Bronchial epithelial cell (primary cell): Measurements from ENCODE around the gene TNFSF4. TPM values are rescaled to one million over a fixed set of nuclear protein-coding genes. Genes with fewer than 3 reads are reported as not detected.

Experiments
- DNase-seq: peaks from one replicate; pipeline ENCODE4 v3.0.0-alpha.2; 2010; ENCODE audit warnings: low read depth
- FAIRE-seq: peaks from 2 replicates; lab custom pipeline; 2011; peaks lifted over from hg19 to GRCh38; lab: Jason Lieb, UNC
- H3K27me3 ChIP-seq: 2 replicates; pipeline ENCODE4 v1.5.1; 2011; ENCODE audit warnings: low read length; ENCODE audit not compliant: control insufficient read depth, insufficient read depth
- H3K36me3 ChIP-seq: 2 replicates; pipeline ENCODE4 v1.5.1; 2011; ENCODE audit warnings: low read length; ENCODE audit not compliant: control insufficient read depth, insufficient read depth
- H3K4me3 ChIP-seq: 2 replicates; pipeline ENCODE4 v1.5.1; 2011; ENCODE audit warnings: mild to moderate bottlenecking, low read depth, low read length, control low read depth
- CTCF ChIP-seq: IDR thresholded peaks from 2 replicates; pipeline ENCODE4 v1.5.1; 2011; ENCODE audit warnings: mild to moderate bottlenecking, moderate library complexity, low read length, control low read depth, inconsistent platforms; ENCODE audit not compliant: insufficient read depth, severe bottlenecking
- total RNA-seq: library from RNA; depleted of rRNA; stranded (reverse); fragments of >200 nt; gene quantifications from 2 replicates; pipeline ENCODE4 v1.2.1, GENCODE V29; 2014

The TNFSF4 gene
- under 0.01 and 0.13 TPM in 2 replicates for total RNA-seq

GRCh38 chr1:173206816-173207568, at the start of gene TNFSF4:
TNFSF4 (minus strand) TSS chr1:173207331; CDS start chr1:173207176, 155 bp downstream.
- no peak for TF ChIP-seq CTCF
- H3K27me3 ChIP-seq, result no peaks in the 10 kb centered on the region
- no peak within 1 kb of the TSS for H3K4me3 ChIP-seq
- no peaks in the 10 kb centered on the region for H3K36me3 ChIP-seq
- DNase-seq (no peak), FAIRE-seq (no peak)

DNA sequence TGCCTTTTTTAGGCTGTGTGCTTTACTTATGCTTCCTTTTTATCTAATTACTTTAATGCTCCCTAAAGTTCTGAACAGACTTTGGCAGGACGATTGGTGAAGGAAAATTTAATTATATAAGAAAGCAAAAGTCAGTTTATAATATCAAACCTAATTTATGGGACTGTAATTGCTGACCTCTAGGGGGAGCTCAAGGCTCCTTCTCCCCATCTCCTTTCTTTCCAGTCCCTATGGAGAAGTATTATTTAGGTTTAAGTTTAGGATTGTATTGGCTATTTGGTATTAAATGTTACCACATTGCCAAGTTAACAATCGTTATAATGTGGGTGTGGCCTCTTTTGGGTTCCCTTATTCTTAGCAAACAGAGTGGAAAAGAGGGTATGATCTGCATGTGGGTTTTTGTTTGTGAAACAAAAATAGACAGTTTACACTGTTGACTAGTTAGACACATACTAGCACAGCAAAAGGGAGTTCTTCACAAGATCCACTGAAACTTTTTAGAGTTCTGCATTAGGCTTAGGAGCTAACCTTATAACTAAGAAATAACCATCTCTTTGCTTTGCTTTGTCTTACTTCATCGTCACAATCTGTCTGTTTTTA, 48.2 kb upstream of the TNFSF4 start:
- DNase-seq (peak; percentile 45), FAIRE-seq (no peak)
- Histone ChIP-seq H3K27me3 (no peaks in the 10 kb centered on the region), H3K36me3 (no peaks in the 10 kb centered on the region), H3K4me3 (no peak overlapping the region)
- TF ChIP-seq CTCF, result peak; percentile 70

GRCh38 chr1:173253046-173253445, 45.9 kb upstream of the TNFSF4 start:
- DNase-seq, result no peak

DNA sequence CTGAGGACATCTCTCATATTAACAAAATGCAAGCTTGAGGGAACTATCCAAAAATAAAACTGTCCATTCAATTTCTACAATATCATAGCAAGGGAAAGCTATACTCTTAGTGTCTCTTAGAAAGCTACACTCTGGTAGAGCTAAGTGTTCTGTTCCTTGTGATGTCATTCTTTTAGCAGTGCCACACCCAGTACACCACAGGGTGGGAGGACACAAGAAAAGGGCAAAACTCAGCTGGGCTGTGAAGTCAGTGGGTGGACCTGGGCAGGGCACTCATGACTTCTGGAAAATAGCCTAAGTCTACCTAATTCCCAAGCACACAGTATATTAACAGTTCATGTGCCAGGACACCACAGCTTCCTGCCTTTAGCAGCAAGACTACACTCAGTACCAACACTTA, 42.2 kb upstream of the TNFSF4 start:
- no peak for FAIRE-seq
- DNase-seq, result peak; percentile 47
- no peak for TF ChIP-seq CTCF
- H3K36me3 ChIP-seq, result no peaks in the 10 kb centered on the region
- H3K27me3 ChIP-seq, result no peaks in the 10 kb centered on the region
- no peak overlapping the region for H3K4me3 ChIP-seq

More at GRCh38 chr1:173253046-173253445, 45.9 kb upstream of the TNFSF4 start:
- H3K4me3 ChIP-seq, result no peak overlapping the region
- TF ChIP-seq CTCF, result no peak
- H3K36me3 ChIP-seq, result no peaks in the 10 kb centered on the region
- no peaks in the 10 kb centered on the region for H3K27me3 ChIP-seq
- FAIRE-seq, result no peak

DNA sequence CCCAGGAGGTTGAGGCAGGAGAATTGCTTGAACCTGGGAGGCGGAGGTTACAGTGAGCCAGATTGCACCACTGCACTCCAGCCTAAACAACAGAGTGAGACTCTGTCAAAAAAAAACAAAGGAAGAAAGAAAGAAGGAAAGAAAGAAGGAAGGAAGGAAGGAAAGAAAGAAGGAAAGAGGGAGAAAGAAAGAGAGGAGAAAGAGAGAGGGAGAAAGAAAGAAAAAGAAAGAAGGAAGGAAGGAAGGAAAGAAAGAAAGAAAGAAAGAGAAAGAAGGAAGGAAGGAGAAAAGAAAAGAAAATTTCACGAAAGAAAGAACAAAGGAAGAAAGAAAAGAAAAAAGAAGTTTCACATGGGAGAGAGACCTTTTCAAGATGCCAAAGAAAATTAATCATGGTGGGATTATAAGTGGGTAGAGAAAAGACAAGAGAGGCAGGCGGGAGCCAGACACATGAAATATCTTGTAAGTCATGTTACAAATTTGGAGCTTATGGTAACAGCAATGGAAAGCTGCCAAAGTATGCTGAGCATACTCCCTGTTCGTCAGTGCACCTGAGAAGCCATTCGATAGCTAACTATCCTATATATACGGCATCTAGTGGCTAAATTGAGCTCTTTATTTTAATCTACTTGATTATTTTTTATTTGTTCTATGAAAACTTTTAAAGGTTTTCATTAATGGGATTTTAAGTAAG, 41.3 kb upstream of the TNFSF4 start:
- DNase-seq (peak; percentile 12), FAIRE-seq (no peak)
- H3K27me3 ChIP-seq, result no peaks in the 10 kb centered on the region
- no peaks in the 10 kb centered on the region for H3K36me3 ChIP-seq
- no peak overlapping the region for H3K4me3 ChIP-seq
- no peak for TF ChIP-seq CTCF
